Mammary epithelial cell (primary cell): ENCODE data around the gene AP4M1.

Source experiments
- CTCF ChIP-seq, 2 donors: IDR thresholded peaks in 1 of 2; conservative IDR thresholded peaks in 1 of 2; 2 replicates each; pipeline ENCODE4 v1.5.1; 2011 to 2012; ENCODE audit warnings: inconsistent platforms in 2 of 2, low read length in 2 of 2, mild to moderate bottlenecking in 2 of 2, control low read depth in 1 of 2, low read depth in 1 of 2; ENCODE audit not compliant: insufficient read depth in 1 of 2; ENCODE audit errors: extremely low read depth in 1 of 2
- EZH2 ChIP-seq: IDR thresholded peaks from 2 replicates; pipeline ENCODE4 v1.6.1; 2012; ENCODE audit warnings: low read length, inconsistent platforms, borderline replicate concordance

GRCh38 chr7:100093925-100094486, 7.4 kb upstream of the AP4M1 start:
- TF ChIP-seq CTCF (conservative IDR thresholded peaks at IDR 0.05 in 1 of 2, IDR thresholded peaks at IDR 0.05 in 1 of 2; ENCODE audit: extremely low read depth in 1 of 2, insufficient read depth in 1 of 2, low read depth in 1 of 2, low read length in 2 of 2) (no peak), EZH2 (no peak)
